Skeletal muscle tissue (tissue), 4 donors: ENCODE data around the gene OR2J1. TPM values are rescaled to one million over a fixed set of nuclear protein-coding genes. Genes with fewer than 3 reads are reported as not detected.
"Not testable (repeated sequence)": the region's sequence is repeated elsewhere in the genome, so short reads cannot be mapped to it uniquely, and the experiment has no call there.

Experiments
- H3K27ac ChIP-seq: one replicate; pipeline ENCODE4 v1.7.0; 2013; ENCODE audit warnings: mild to moderate bottlenecking, low read depth, low read length, inconsistent platforms
- H3K27me3 ChIP-seq, 3 donors: one replicate each; pipeline ENCODE4 v1.7.0; 2013; ENCODE audit warnings: low read length in 3 of 3; ENCODE audit not compliant: control insufficient read depth in 3 of 3, insufficient read depth in 3 of 3
- H3K36me3 ChIP-seq, 3 donors: one replicate each; pipeline ENCODE4 v1.7.0; 2013; ENCODE audit warnings: low read length in 3 of 3; ENCODE audit not compliant: control insufficient read depth in 3 of 3, insufficient read depth in 3 of 3
- H3K4me1 ChIP-seq, 3 donors: one replicate each; pipeline ENCODE4 v1.7.0; 2013; ENCODE audit warnings: low read length in 3 of 3, mild to moderate bottlenecking in 3 of 3; ENCODE audit not compliant: control insufficient read depth in 3 of 3, insufficient read depth in 3 of 3
- H3K4me3 ChIP-seq, 3 donors: one replicate each; pipeline ENCODE4 v1.7.0; 2013; ENCODE audit warnings: low read length in 3 of 3
- H3K9ac ChIP-seq, 3 donors: one replicate each; pipeline ENCODE4 v1.7.0; 2013; ENCODE audit warnings: low read length in 3 of 3, mild to moderate bottlenecking in 3 of 3, moderate library complexity in 2 of 3, low read depth in 1 of 3
- H3K9me3 ChIP-seq, 3 donors: one replicate each; pipeline ENCODE4 v1.7.0; 2013; ENCODE audit warnings: low read length in 3 of 3; ENCODE audit not compliant: control insufficient read depth in 3 of 3
- total RNA-seq: library from RNA; depleted of rRNA; stranded (reverse); fragments of >200 nt; gene quantifications from one replicate; pipeline ENCODE4 v1.2.3, GENCODE V29; 2014
- donor health status: Osteomylitis.

OR2J1 gene
- total RNA-seq, 1 donor from 2014 or later: not detected

GRCh38 chr6:29112135-29112534 lies 12.8 kb downstream of the OR2J1 start:
- Histone ChIP-seq H3K36me3 (no peaks in the 10 kb centered on the region), H3K9me3 (no peaks in the 10 kb centered on the region), H3K27ac (no peak overlapping the region), H3K4me3 (no peak overlapping the region), H3K9ac (no peak overlapping the region), H3K27me3 (no peaks in the 10 kb centered on the region), H3K4me1 (no peaks in the 10 kb centered on the region)

GRCh38 chr6:29114964-29115363 lies 15.7 kb downstream of the OR2J1 start:
- not testable (repeated sequence) for H3K4me3 ChIP-seq, H3K27ac ChIP-seq, H3K9me3 ChIP-seq, H3K4me1 ChIP-seq, H3K27me3 ChIP-seq, H3K36me3 ChIP-seq, H3K9ac ChIP-seq

- H3K27ac ChIP-seq: no peak overlapping the region
- H3K4me1 ChIP-seq: no peaks in the 10 kb centered on the region
- H3K9ac ChIP-seq: no peak overlapping the region
- H3K9me3 ChIP-seq: no peaks in the 10 kb centered on the region
- no peak overlapping the region for H3K4me3 ChIP-seq
- peaks cover 0 to 4% (median 0%) of the 10 kb centered on the region in 3 donors for H3K27me3 ChIP-seq
- no peaks in the 10 kb centered on the region for H3K36me3 ChIP-seq
These were observed 30.2 kb downstream of the OR2J1 start for GRCh38 chr6:29129326-29130012.

GRCh38 chr6:29130644-29131043 lies 31.4 kb downstream of the OR2J1 start:
- H3K9ac ChIP-seq: no peak overlapping the region
- H3K36me3 ChIP-seq: no peaks in the 10 kb centered on the region
- no peak overlapping the region for H3K27ac ChIP-seq
- H3K4me1 ChIP-seq: no peaks in the 10 kb centered on the region
- no peak overlapping the region for H3K4me3 ChIP-seq
- H3K9me3 ChIP-seq: no peaks in the 10 kb centered on the region
- peaks cover 0 to 4% (median 0%) of the 10 kb centered on the region in 3 donors for H3K27me3 ChIP-seq

- no peak overlapping the region for H3K4me3 ChIP-seq
These were observed 32.4 kb downstream of the OR2J1 start for GRCh38 chr6:29131691-29132090.

GRCh38 chr6:29137724-29138123 lies 38.4 kb downstream of the OR2J1 start:
- H3K27me3 ChIP-seq: no peaks in the 10 kb centered on the region
- H3K36me3 ChIP-seq: no peaks in the 10 kb centered on the region
- no peaks in the 10 kb centered on the region for H3K4me1 ChIP-seq
- no peak overlapping the region for H3K4me3 ChIP-seq
- no peak overlapping the region for H3K9ac ChIP-seq
- H3K27ac ChIP-seq: no peak overlapping the region
- no peaks in the 10 kb centered on the region for H3K9me3 ChIP-seq

More at GRCh38 chr6:29131691-29132090, 32.4 kb downstream of the OR2J1 start:
- H3K9me3 ChIP-seq: no peaks in the 10 kb centered on the region
- no peaks in the 10 kb centered on the region for H3K4me1 ChIP-seq
- no peak overlapping the region for H3K27ac ChIP-seq
- H3K27me3 ChIP-seq: peaks cover 0 to 4% (median 0%) of the 10 kb centered on the region in 3 donors
- no peaks in the 10 kb centered on the region for H3K36me3 ChIP-seq
- no peak overlapping the region for H3K9ac ChIP-seq

- H3K9ac ChIP-seq: no peak overlapping the region
- H3K27me3 ChIP-seq: no peaks in the 10 kb centered on the region
- no peaks in the 10 kb centered on the region for H3K4me1 ChIP-seq
- H3K36me3 ChIP-seq: no peaks in the 10 kb centered on the region
- H3K9me3 ChIP-seq: peaks cover 0 to 2% (median 0%) of the 10 kb centered on the region in 3 donors
- H3K4me3 ChIP-seq: no peak overlapping the region
- H3K27ac ChIP-seq: no peak overlapping the region
These were observed 42.3 kb downstream of the OR2J1 start for GRCh38 chr6:29141606-29142005.

GRCh38 chr6:29142309-29142708 lies 43.0 kb downstream of the OR2J1 start:
- H3K4me3 ChIP-seq: no peak overlapping the region
- H3K9ac ChIP-seq: no peak overlapping the region
- H3K4me1 ChIP-seq: no peaks in the 10 kb centered on the region
- H3K36me3 ChIP-seq: no peaks in the 10 kb centered on the region
- H3K27me3 ChIP-seq: no peaks in the 10 kb centered on the region
- no peak overlapping the region for H3K27ac ChIP-seq
- peaks cover 0 to 2% (median 0%) of the 10 kb centered on the region in 3 donors for H3K9me3 ChIP-seq

- Histone ChIP-seq H3K27me3 (no peaks in the 10 kb centered on the region), H3K36me3 (no peaks in the 10 kb centered on the region), H3K9ac (no peak overlapping the region), H3K9me3 (peaks cover 0 to 3% (median 2%) of the 10 kb centered on the region in 3 donors), H3K4me1 (no peaks in the 10 kb centered on the region), H3K4me3 (no peak overlapping the region), H3K27ac (no peak overlapping the region)
These were observed 46.9 kb downstream of the OR2J1 start for GRCh38 chr6:29146179-29146578.

GRCh38 chr6:29147074-29147473 lies 47.8 kb downstream of the OR2J1 start:
- H3K27me3 ChIP-seq: no peaks in the 10 kb centered on the region
- H3K9me3 ChIP-seq: peaks cover 0 to 3% (median 3%) of the 10 kb centered on the region in 3 donors
- no peaks in the 10 kb centered on the region for H3K4me1 ChIP-seq
- H3K4me3 ChIP-seq: no peak overlapping the region
- H3K9ac ChIP-seq: no peak overlapping the region
- H3K27ac ChIP-seq: no peak overlapping the region
- H3K36me3 ChIP-seq: no peaks in the 10 kb centered on the region
